Motor neuron (in vitro differentiated cells): ENCODE results near the gene YIF1B. TPM values are rescaled to one million over a fixed set of nuclear protein-coding genes. Genes with fewer than 3 reads are reported as not detected.
A peak's percentile ranks its signal among the peaks of the same experiment; 100 is the strongest.

Source experiments
- ATAC-seq, 8 experiments: fragments of 200-7000 bp; cut with Tn5 transposase; replicated peaks in 6 of 8; 2 replicates each; pipeline ENCODE4 v1.8.0; 2021; ENCODE audit warnings: mild to moderate bottlenecking in 8 of 8, moderate library complexity in 8 of 8
- H3K27ac ChIP-seq, 2 donors: fragments of 250-450 bp; sonication (Bioruptor Pico); 2 replicates each; pipeline ENCODE4 v1.9.0; 2021; ENCODE audit warnings: antibody characterized with exemption in 2 of 2, mild to moderate bottlenecking in 2 of 2, moderate library complexity in 1 of 2
- H3K4me1 ChIP-seq, 2 donors: fragments of 250-450 bp; sonication (Bioruptor Pico); replicated peaks in 1 of 2; 2 replicates each; pipeline ENCODE4 v1.6.1; 2021; ENCODE audit warnings: antibody characterized with exemption in 2 of 2, mild to moderate bottlenecking in 2 of 2, moderate library complexity in 1 of 2
- H3K4me3 ChIP-seq, 5 donors: fragments of 250-450 bp; sonication (Bioruptor Pico); 2 replicates each; pipeline ENCODE4 v1.9.0; 2021; ENCODE audit warnings: antibody characterized with exemption in 5 of 5, mild to moderate bottlenecking in 5 of 5, moderate library complexity in 4 of 5
- WGBS, 10 experiments: fragments of 450-650 bp; shearing (Covaris generic); methylation state at CpG; one replicate each; pipeline ENCODE4 v1.0.0; 2022; 5-methylcytosine and 5-hydroxymethylcytosine counted together
- in situ Hi-C, 9 experiments: fragments of 400-800 bp; cut with MboI; loops; one replicate each; pipeline ENCODE4 v1.15.0; 2021; ENCODE audit warnings: low sequenced_read_pairs in 9 of 9, low pct_unique_long_range_greater_than_20kb in 2 of 9; ENCODE audit not compliant: unreplicated experiment in 9 of 9
- total RNA-seq, 8 experiments: library from RNA; unstranded; fragments of 300-600 nt; gene quantifications; 2 replicates each; pipeline versions ENCODE4 v1.2.3 to v1.2.4, GENCODE V29; 2022

The YIF1B gene
- total RNA-seq, 8 experiments from 2014 or later: 38.3 to 283 (median 81.1) TPM

DNA sequence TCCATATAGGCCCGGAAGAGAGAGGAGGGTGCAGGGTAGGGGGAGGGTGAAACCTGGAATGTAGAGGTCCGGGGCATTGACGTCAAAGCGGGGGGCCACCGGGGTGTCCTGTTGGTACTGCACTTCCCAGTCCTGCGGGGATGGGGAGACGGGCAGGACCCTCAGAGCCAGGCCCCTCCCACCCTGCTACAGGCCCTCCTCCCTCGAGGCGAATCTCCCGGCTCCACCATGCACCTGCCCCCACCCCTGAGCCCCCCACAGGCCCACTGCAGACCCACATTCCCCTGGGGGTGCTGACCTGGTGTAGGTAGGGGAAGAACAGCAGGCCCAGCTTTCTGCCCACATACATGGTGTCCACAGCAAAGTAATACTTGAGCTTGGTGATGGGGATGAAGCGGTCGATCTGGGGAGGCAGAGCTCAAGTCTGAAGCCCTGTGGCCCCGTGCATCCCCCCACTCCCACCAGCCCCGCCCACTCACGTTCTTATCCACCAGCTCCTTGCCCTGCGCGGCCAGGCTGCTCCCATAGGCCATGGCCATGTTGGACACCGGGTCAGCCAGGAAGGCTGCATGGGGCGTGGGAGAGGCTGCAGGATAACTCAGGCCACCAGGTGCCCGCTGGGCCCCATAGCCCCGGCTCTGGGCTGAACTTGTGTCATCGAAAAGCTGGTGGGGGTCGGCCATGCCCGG is 6.7 kb downstream of the YIF1B start:
- in situ Hi-C loops: no loop called here
- ATAC-seq: no peak

DNA sequence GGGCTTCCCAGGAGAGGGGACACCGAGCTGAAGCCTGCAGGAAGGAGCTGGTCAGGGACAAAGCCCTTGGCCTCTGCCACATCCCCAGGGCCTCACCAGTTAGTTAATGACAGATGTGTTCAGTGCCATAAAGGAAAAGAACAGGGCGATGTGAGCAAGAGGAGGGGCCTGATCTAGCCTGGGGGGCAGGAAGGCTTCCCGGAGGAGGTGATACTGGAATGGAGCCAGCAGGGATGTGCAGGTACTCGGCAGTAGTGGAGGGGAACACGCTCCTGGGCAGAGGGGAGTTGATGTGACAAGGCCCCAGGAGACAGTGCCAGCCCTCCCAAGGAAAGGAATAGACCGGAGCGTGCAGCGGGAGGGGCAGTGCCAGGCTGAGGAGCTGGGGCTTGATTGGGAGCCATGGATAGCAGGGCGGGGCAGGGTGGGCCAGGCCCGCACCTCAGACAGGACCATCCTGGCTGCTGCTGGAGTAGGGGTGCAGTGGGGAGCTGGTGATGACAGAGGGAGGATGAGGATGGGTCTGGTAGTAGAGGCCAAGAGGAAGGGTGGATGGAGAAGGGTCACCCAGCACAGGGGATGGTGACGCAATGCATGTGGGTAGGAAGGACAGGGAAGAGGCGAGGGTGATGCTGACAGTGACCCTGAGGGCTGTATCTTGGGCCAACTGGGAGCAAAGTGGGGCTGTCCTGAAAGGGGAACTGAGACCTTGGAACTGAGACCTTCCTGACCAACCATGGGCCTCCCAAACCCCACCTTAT is 7.6 kb downstream of the YIF1B start:
- H3K27ac ChIP-seq: peak overlapping the region in 1 of 2 donors; percentile 52
- ATAC-seq: no peak
- WGBS, 10 experiments: 88 to 91% (median 90%) methylated on average over 2 to 9 of the region's 12 CpGs; no CpG with 5 or more reads in 7 of the 10 experiments
- in situ Hi-C loops: no loop called here
- no peak overlapping the region for H3K4me3 ChIP-seq
- peaks cover 0 to 12% of the 10 kb centered on the region in 2 donors for H3K4me1 ChIP-seq

More for the DNA sequence above, 6.7 kb downstream of the YIF1B start:
- Histone ChIP-seq H3K27ac (no peak overlapping the region), H3K4me1 (peaks cover 7 to 12% of the 10 kb centered on the region in 2 donors), H3K4me3 (no peak overlapping the region)
- WGBS, 10 experiments: 90 to 100% (median 100%) methylated on average over 2 to 3 of the region's 24 CpGs; no CpG with 5 or more reads in 6 of the 10 experiments

- ATAC-seq: no peak
- in situ Hi-C loops: no loop called here
- H3K4me3 ChIP-seq: no peak overlapping the region
- H3K4me1 ChIP-seq: peaks cover 0 to 12% of the 10 kb centered on the region in 2 donors
- 81 to 100% (median 90%) methylated on average over 2 to 4 of the region's 8 CpGs; no CpG with 5 or more reads in 7 of the 10 experiments for whole genome bisulfite sequencing, 10 experiments
- H3K27ac ChIP-seq: peak overlapping the region in 1 of 2 donors; percentile 52
These were observed 8.2 kb downstream of the YIF1B start for GRCh38 chr19:38307597-38307996.

GRCh38 chr19:38307076-38307475 is 8.7 kb downstream of the YIF1B start:
- WGBS, 10 experiments: 60 to 100% (median 100%) methylated on average over 1 of the region's 4 CpGs; no CpG with 5 or more reads in 6 of the 10 experiments
- in situ Hi-C loops: no loop called here
- Histone ChIP-seq H3K4me3 (no peak overlapping the region), H3K4me1 (peaks cover 0 to 12% of the 10 kb centered on the region in 2 donors), H3K27ac (peak overlapping the region in 1 of 2 donors; percentile 52)
- ATAC-seq: no peak

DNA sequence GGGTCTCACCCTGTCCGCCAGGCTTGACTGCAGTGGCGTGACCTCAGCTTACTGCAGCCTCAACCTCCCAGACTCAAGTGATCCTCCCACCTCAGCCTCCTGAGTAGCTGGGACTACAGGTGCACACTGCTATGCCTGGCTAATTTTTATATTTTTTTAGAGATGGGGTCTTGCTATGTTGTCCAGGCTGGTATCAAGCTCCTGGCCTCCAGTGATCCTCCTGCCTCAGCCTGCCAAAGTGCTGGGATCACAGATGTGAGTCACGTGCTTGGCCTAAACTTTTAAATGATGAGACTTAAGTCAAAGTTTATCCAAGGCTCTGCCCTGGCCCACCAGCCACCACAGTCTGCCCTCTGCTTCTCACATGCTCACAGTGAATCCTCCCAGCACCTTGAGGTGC is 9.5 kb downstream of the YIF1B start:
- no peak overlapping the region for H3K4me3 ChIP-seq
- no peak overlapping the region for H3K27ac ChIP-seq
- peaks cover 0 to 12% of the 10 kb centered on the region in 2 donors for H3K4me1 ChIP-seq
- WGBS, 10 experiments: 67 to 100% (median 100%) methylated on average over 1 to 2 of the region's 3 CpGs; no CpG with 5 or more reads in 4 of the 10 experiments
- in situ Hi-C loops: no loop called here
- no peak for ATAC-seq

- H3K27ac ChIP-seq: peak overlapping the region in 1 of 2 donors; percentile 7
- H3K4me3 ChIP-seq: no peak overlapping the region
- in situ Hi-C loops: no loop called here
- peaks cover 7 to 23% of the 10 kb centered on the region in 2 donors for H3K4me1 ChIP-seq
- ATAC-seq: peak; percentile 48 to 93 (median 91)
- WGBS, 10 experiments: 27% methylated on average over 3 of the region's 29 CpGs; no CpG with 5 or more reads in 9 of the 10 experiments
These were observed 10.8 kb downstream of the YIF1B start for GRCh38 chr19:38304866-38305429.

- WGBS, 10 experiments: 94 to 100% (median 94%) methylated on average over 1 to 7 of the region's 27 CpGs; no CpG with 5 or more reads in 7 of the 10 experiments
- in situ Hi-C loops: no loop called here
- ATAC-seq: no peak
- H3K27ac ChIP-seq: peak overlapping the region in 1 of 2 donors; percentile 7
- H3K4me1 ChIP-seq: peaks cover 7 to 23% of the 10 kb centered on the region in 2 donors
- H3K4me3 ChIP-seq: no peak overlapping the region
These were observed 11.3 kb downstream of the YIF1B start for GRCh38 chr19:38304352-38304865.

- Histone ChIP-seq H3K4me1 (peaks cover 7 to 23% of the 10 kb centered on the region in 2 donors), H3K27ac (peak within 1 kb of the TSS in 1 of 2 donors; percentile 7), H3K4me3 (no peak within 1 kb of the TSS)
- peak in 2 of 8 experiments; percentile 61 to 73 for ATAC-seq
- in situ Hi-C loops: no loop called here
- WGBS, 10 experiments: 58 to 100% (median 84%) methylated on average over 2 to 11 of the region's 28 CpGs; no CpG with 5 or more reads in 4 of the 10 experiments
These were observed 12.0 kb downstream of the YIF1B start, which contains the start of gene C19orf33 for GRCh38 chr19:38303517-38304351. Gene C19orf33, plus strand, starts transcription at chr19:38304251. Its CDS starts 11 bp downstream, at chr19:38304262.

GRCh38 chr19:38298821-38299680 is 16.7 kb downstream of the YIF1B start:
- in situ Hi-C loops: no loop called here
- ATAC-seq: no peak
- H3K4me3 ChIP-seq: no peak overlapping the region
- H3K27ac ChIP-seq: no peak overlapping the region
- WGBS, 10 experiments: 0 to 91% (median 68%) methylated on average over 1 to 8 of the region's 11 CpGs; no CpG with 5 or more reads in 4 of the 10 experiments
- H3K4me1 ChIP-seq: peaks cover 7 to 11% of the 10 kb centered on the region in 2 donors

DNA sequence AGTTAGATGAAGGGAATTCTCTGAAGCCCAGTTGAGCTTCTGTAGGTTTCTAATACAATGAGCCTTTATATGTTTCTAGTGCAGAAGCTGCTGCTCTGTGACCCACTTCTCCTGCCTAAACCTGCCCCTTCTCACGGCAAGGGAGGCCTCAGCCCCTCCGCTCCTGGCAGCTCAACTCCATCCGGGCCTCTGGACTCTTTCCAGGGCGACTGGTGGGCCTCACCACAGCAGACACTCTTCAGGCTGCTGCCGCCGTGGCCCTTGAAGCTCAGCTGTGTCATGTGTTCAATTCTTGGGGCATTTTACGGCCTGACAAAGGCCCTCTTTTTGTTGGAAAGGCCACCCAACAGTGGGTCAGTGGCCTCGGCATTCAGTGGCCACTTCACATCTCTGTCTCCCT is 21.7 kb downstream of the YIF1B start:
- ATAC-seq: no peak
- no peak overlapping the region for H3K4me3 ChIP-seq
- H3K27ac ChIP-seq: no peak overlapping the region
- 51 to 85% (median 80%) methylated on average over 1 to 4 of the region's 8 CpGs; no CpG with 5 or more reads in 5 of the 10 experiments for WGBS, 10 experiments
- in situ Hi-C loops: no loop called here
- H3K4me1 ChIP-seq: no peaks in the 10 kb centered on the region

DNA sequence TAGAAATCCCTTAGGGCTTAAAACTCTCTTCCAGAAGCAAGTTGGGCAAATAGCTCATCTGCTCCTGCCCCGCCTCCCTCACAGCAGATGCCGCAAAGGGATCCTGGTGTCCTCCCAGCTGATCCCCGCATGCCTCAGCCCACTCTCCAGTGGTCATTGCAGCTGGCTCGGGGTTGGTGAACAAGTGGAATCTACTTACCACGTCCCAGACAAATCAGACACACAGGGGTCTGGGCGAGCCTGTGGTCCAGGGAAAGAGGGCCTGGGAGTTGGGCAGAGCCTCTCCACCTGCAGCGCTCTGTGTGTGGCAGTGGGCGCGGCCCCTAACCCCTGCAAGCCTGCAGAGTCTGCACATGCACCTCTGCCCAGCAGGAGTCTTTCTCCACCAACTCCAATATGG is 22.5 kb downstream of the YIF1B start:
- Histone ChIP-seq H3K4me3 (no peak overlapping the region), H3K4me1 (peaks cover 1 to 5% of the 10 kb centered on the region in 2 donors), H3K27ac (no peak overlapping the region)
- WGBS, 10 experiments: 20 to 100% (median 92%) methylated on average over 1 to 4 of the region's 9 CpGs; no CpG with 5 or more reads in 5 of the 10 experiments
- no peak for ATAC-seq
- in situ Hi-C loops: no loop called here
